HL-60 (cell line): Measurements from ENCODE around the gene GCSH.

Source experiments
- GABPA ChIP-seq: IDR thresholded peaks from 2 replicates; pipeline ENCODE4 v1.6.1; 2012; ENCODE audit warnings: low read depth
- POLR2AphosphoS5 ChIP-seq: IDR thresholded peaks from 2 replicates; pipeline ENCODE4 v1.6.1; 2012; ENCODE audit warnings: low read depth
- TF ChIP-seq, protein P1 (sequence below): IDR thresholded peaks from one replicate; pipeline ENCODE4 v1.5.1; 2011; ENCODE audit warnings: low read length, control low read depth, inconsistent platforms; ENCODE audit not compliant: insufficient read depth
- TF ChIP-seq, protein P2 (sequence below): IDR thresholded peaks from 2 replicates; pipeline ENCODE4 v1.6.1; 2012; ENCODE audit warnings: low read depth; ENCODE audit not compliant: insufficient replicate concordance

DNA sequence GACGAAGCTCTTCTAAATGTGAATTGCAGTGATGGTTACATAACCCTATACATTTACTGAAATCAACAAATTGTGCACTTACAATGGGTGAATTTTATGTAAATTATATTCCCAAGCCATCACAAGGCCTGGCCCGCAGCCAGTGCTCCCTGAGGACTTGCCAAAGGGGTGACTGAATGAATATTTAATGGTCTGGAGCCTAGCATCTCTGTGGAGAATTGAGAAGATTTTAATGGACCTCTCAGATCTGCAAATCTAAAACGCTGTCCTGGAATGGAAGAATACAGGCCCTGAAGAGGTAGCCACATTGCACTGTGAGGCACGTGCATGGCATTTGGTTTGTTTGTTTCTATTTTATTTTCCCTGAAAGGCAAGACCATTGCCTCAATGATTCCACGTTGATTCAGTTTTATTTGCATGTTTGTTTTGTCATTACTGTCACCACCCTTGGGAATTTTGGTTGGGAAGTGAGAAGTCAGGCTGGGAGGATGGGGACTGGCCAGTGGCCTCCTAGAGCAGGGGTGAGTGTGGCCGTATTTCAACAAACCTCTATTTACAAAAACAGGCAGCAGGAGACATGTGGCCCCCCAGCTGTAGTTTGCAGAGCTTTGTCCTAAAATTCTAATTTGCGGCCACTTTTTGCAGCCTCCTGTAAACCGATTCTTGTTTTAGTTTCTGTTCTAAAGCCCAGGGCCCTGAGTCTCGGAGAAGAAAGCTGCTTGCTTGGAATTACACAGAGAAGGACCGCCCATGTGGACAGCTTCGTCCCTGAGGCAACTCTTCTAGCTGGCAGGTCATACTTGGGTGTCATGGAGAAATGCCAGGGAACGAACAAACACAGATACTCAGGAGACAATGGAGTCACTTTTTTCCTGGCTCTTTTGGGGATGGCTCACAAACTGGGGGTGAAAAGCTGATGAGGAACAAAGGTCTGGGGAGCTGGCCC is 40.5 kb upstream of the GCSH start:
- TF ChIP-seq POLR2AphosphoS5 (no peak), GABPA (no peak)
- TF ChIP-seq, protein P1, sequence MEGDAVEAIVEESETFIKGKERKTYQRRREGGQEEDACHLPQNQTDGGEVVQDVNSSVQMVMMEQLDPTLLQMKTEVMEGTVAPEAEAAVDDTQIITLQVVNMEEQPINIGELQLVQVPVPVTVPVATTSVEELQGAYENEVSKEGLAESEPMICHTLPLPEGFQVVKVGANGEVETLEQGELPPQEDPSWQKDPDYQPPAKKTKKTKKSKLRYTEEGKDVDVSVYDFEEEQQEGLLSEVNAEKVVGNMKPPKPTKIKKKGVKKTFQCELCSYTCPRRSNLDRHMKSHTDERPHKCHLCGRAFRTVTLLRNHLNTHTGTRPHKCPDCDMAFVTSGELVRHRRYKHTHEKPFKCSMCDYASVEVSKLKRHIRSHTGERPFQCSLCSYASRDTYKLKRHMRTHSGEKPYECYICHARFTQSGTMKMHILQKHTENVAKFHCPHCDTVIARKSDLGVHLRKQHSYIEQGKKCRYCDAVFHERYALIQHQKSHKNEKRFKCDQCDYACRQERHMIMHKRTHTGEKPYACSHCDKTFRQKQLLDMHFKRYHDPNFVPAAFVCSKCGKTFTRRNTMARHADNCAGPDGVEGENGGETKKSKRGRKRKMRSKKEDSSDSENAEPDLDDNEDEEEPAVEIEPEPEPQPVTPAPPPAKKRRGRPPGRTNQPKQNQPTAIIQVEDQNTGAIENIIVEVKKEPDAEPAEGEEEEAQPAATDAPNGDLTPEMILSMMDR: no peak
- TF ChIP-seq, protein P2, sequence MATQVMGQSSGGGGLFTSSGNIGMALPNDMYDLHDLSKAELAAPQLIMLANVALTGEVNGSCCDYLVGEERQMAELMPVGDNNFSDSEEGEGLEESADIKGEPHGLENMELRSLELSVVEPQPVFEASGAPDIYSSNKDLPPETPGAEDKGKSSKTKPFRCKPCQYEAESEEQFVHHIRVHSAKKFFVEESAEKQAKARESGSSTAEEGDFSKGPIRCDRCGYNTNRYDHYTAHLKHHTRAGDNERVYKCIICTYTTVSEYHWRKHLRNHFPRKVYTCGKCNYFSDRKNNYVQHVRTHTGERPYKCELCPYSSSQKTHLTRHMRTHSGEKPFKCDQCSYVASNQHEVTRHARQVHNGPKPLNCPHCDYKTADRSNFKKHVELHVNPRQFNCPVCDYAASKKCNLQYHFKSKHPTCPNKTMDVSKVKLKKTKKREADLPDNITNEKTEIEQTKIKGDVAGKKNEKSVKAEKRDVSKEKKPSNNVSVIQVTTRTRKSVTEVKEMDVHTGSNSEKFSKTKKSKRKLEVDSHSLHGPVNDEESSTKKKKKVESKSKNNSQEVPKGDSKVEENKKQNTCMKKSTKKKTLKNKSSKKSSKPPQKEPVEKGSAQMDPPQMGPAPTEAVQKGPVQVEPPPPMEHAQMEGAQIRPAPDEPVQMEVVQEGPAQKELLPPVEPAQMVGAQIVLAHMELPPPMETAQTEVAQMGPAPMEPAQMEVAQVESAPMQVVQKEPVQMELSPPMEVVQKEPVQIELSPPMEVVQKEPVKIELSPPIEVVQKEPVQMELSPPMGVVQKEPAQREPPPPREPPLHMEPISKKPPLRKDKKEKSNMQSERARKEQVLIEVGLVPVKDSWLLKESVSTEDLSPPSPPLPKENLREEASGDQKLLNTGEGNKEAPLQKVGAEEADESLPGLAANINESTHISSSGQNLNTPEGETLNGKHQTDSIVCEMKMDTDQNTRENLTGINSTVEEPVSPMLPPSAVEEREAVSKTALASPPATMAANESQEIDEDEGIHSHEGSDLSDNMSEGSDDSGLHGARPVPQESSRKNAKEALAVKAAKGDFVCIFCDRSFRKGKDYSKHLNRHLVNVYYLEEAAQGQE: no peak
